SU-DHL-6 (cell line): ENCODE results near the gene MYO15B.

Experiments
- H2AFZ ChIP-seq: fragments of 200-600 bp; sonication (generic); 2 replicates; pipeline ENCODE4 v1.6.1; 2014; ENCODE audit warnings: low read depth, mild to moderate bottlenecking, moderate library complexity, mixed read lengths, antibody characterized with exemption, low read length; ENCODE audit not compliant: severe bottlenecking
- H3F3A ChIP-seq: fragments of 200-600 bp; shearing (Covaris generic); 2 replicates; pipeline ENCODE4 v1.6.0; 2016; ENCODE audit warnings: antibody characterized with exemption, mild to moderate bottlenecking; ENCODE audit not compliant: insufficient read depth
- H3K27ac ChIP-seq: fragments of 200-600 bp; sonication (generic); 2 replicates; pipeline ENCODE4 v1.5.1; 2016; ENCODE audit warnings: low read depth, mild to moderate bottlenecking, low read length, moderate library complexity, mixed read lengths
- H3K27me3 ChIP-seq: fragments of 200-600 bp; sonication (generic), shearing (Covaris generic); 2 replicates; pipeline ENCODE4 v1.6.0; 2014; ENCODE audit warnings: mild to moderate bottlenecking, low read length
- H3K36me3 ChIP-seq: fragments of 200-600 bp; sonication (generic); 2 replicates; pipeline ENCODE4 v1.6.1; 2014; ENCODE audit warnings: mild to moderate bottlenecking, low read length, mixed read lengths
- H3K4me2 ChIP-seq: fragments of 300-600, 200-600 bp; shearing (Covaris generic), sonication (generic); 2 replicates; pipeline ENCODE4 v1.6.0; 2014; ENCODE audit warnings: low read length, low read depth, mild to moderate bottlenecking; ENCODE audit not compliant: poor library complexity, severe bottlenecking
- H3K4me3 ChIP-seq: fragments of 200-600 bp; sonication (generic); 2 replicates; pipeline ENCODE4 v1.5.1; 2014; ENCODE audit warnings: antibody characterized with exemption, low read length, mild to moderate bottlenecking, mixed read lengths; ENCODE audit not compliant: insufficient read depth, poor library complexity, severe bottlenecking
- H3K79me2 ChIP-seq: fragments of 200-600 bp; sonication (generic); 2 replicates; pipeline ENCODE4 v1.6.1; 2014; ENCODE audit warnings: mild to moderate bottlenecking, low read length, moderate library complexity; ENCODE audit not compliant: insufficient read depth
- H3K9ac ChIP-seq: fragments of 200-600 bp; sonication (generic); 2 replicates; pipeline ENCODE4 v1.7.0; 2014; ENCODE audit warnings: mild to moderate bottlenecking, low read length
- H3K9me2 ChIP-seq: fragments of 200-600 bp; sonication (generic); replicated peaks from 2 replicates; pipeline ENCODE4 v1.6.1; 2014; ENCODE audit warnings: low read length; ENCODE audit not compliant: insufficient read depth
- H3K9me3 ChIP-seq: fragments of 200-600 bp; sonication (generic); 2 replicates; pipeline ENCODE4 v1.6.1; 2014; ENCODE audit warnings: low read length, mixed read lengths; ENCODE audit not compliant: insufficient read depth
- H4K20me1 ChIP-seq: fragments of 200-600 bp; sonication (generic); 2 replicates; pipeline ENCODE4 v1.6.1; 2014; ENCODE audit warnings: low read depth, mild to moderate bottlenecking, antibody characterized with exemption, low read length, moderate library complexity, mixed read lengths
- EZH2phosphoT487 ChIP-seq: fragments of 200-600 bp; sonication (generic), shearing (Covaris generic); conservative IDR thresholded peaks from 2 replicates; pipeline ENCODE4 v1.6.1; 2018; ENCODE audit warnings: mild to moderate bottlenecking, antibody characterized with exemption, low read length, moderate library complexity, mixed read lengths
- TF ChIP-seq, protein P1 (sequence below): fragments of 200-600 bp; sonication (generic); IDR thresholded peaks from one replicate; pipeline ENCODE4 v1.5.1; 2017; ENCODE audit warnings: antibody characterized with exemption, mild to moderate bottlenecking, low read length, moderate library complexity; ENCODE audit not compliant: insufficient read depth, poor library complexity, severe bottlenecking

The MYO15B gene

DNA sequence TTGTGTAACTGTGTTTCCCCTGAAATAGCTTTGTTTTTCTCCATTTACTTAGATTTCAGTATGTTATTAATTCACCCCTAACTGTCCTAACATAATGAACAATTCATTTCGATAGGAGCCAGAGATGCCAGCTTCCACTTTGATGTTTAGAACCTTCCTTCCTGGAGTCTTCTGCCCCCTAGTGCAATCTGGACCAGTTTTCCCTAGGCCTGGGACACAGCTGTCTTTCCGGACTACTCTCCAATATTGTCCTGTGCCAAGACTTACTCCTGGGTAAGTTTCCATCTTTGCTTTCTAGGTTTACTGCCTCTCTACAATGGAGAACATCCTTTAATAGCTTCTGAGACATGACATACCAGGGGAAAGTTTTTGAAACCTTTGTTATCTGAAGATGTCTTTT, 66.6 kb downstream of the MYO15B start:
- no peak overlapping the region for H2AFZ ChIP-seq
- H3K27me3 ChIP-seq = no peaks in the 10 kb centered on the region
- no peak overlapping the region for H3K4me3 ChIP-seq
- H3K9me2 ChIP-seq = no peaks in the 10 kb centered on the region
- H3F3A ChIP-seq = peaks cover 7% of the 10 kb centered on the region; the same call in 1 of the 2 replicates
- TF ChIP-seq EZH2phosphoT487 = no peak
- TF ChIP-seq, protein P1, sequence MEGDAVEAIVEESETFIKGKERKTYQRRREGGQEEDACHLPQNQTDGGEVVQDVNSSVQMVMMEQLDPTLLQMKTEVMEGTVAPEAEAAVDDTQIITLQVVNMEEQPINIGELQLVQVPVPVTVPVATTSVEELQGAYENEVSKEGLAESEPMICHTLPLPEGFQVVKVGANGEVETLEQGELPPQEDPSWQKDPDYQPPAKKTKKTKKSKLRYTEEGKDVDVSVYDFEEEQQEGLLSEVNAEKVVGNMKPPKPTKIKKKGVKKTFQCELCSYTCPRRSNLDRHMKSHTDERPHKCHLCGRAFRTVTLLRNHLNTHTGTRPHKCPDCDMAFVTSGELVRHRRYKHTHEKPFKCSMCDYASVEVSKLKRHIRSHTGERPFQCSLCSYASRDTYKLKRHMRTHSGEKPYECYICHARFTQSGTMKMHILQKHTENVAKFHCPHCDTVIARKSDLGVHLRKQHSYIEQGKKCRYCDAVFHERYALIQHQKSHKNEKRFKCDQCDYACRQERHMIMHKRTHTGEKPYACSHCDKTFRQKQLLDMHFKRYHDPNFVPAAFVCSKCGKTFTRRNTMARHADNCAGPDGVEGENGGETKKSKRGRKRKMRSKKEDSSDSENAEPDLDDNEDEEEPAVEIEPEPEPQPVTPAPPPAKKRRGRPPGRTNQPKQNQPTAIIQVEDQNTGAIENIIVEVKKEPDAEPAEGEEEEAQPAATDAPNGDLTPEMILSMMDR = no peak
- H3K79me2 ChIP-seq = no peaks in the 10 kb centered on the region
- H4K20me1 ChIP-seq = no peaks in the 10 kb centered on the region
- H3K9ac ChIP-seq = no peak overlapping the region
- H3K4me2 ChIP-seq = no peak overlapping the region
- H3K9me3 ChIP-seq = no peaks in the 10 kb centered on the region
- H3K36me3 ChIP-seq = peaks cover 4% of the 10 kb centered on the region; the same call in 1 of the 2 replicates
- no peak overlapping the region for H3K27ac ChIP-seq

- no peak overlapping the region for H3K9ac ChIP-seq
- H3F3A ChIP-seq = peaks cover 13% of the 10 kb centered on the region; the same call in 1 of the 2 replicates
- H3K9me2 ChIP-seq = no peaks in the 10 kb centered on the region
- peaks cover 4% of the 10 kb centered on the region; the same call in 1 of the 2 replicates for H3K36me3 ChIP-seq
- no peaks in the 10 kb centered on the region for H3K27me3 ChIP-seq
- no peaks in the 10 kb centered on the region for H3K9me3 ChIP-seq
- H4K20me1 ChIP-seq = no peaks in the 10 kb centered on the region
- H3K4me3 ChIP-seq = no peak overlapping the region
- TF ChIP-seq, protein P1 = no peak
- H3K27ac ChIP-seq = no peak overlapping the region
- no peak overlapping the region for H2AFZ ChIP-seq
- no peak overlapping the region for H3K4me2 ChIP-seq
- no peaks in the 10 kb centered on the region for H3K79me2 ChIP-seq
Observed at GRCh38 chr17:75658237-75658636, 70.6 kb downstream of the MYO15B start.

GRCh38 chr17:75661531-75661930, 73.9 kb downstream of the MYO15B start:
- H3K9me3 ChIP-seq = no peaks in the 10 kb centered on the region
- TF ChIP-seq EZH2phosphoT487 = no peak
- TF ChIP-seq, protein P1 = no peak
- peaks cover 9% of the 10 kb centered on the region for H3K79me2 ChIP-seq
- no peak overlapping the region for H3K27ac ChIP-seq
- no peaks in the 10 kb centered on the region for H4K20me1 ChIP-seq
- peaks cover 31% of the 10 kb centered on the region for H3F3A ChIP-seq
- no peak overlapping the region for H2AFZ ChIP-seq
- H3K27me3 ChIP-seq = no peaks in the 10 kb centered on the region
- H3K4me2 ChIP-seq = no peak overlapping the region
- no peak overlapping the region for H3K4me3 ChIP-seq
- H3K36me3 ChIP-seq = peaks cover 7% of the 10 kb centered on the region; the same call in 1 of the 2 replicates
- no peaks in the 10 kb centered on the region for H3K9me2 ChIP-seq
- H3K9ac ChIP-seq = no peak overlapping the region
